ENCODE data around the gene FGF2. TPM values are rescaled to one million over a fixed set of nuclear protein-coding genes. Genes with fewer than 3 reads are reported as not detected.

The FGF2 gene
- polyA plus RNA-seq, 1 of the 3 experiments (the other 2 are of a cell fraction): 11.1 TPM

GRCh38 chr4:122889726-122890125 is 63.1 kb downstream of the FGF2 start:
- CTCF ChIA-PET: interaction anchor here (1.7 kb wide), 1 partner anchor 132 kb away, joined by 5 read pairs; no protein-coding TSS in a partner anchor
- Histone ChIP-seq H3K4me3 (ENCODE audit: low read depth in 2 of 2, low read length in 1 of 2) (no peak overlapping the region), H3K79me2 (ENCODE audit: insufficient read depth) (peaks cover 97% of the 10 kb centered on the region), H3K4me2 (no peak overlapping the region), H3K9me3 (no peaks in the 10 kb centered on the region), H3K36me3 (replicated peaks in 1 of 2; ENCODE audit: control insufficient read depth in 1 of 2, insufficient read depth in 2 of 2, low read length in 1 of 2) (peaks cover 54 to 74% of the 10 kb centered on the region in 2 experiments), H2AFZ (ENCODE audit: low read depth) (no peak overlapping the region), H3K9ac (no peak overlapping the region), H3K27ac (ENCODE audit: low read depth in 2 of 2, low read length in 1 of 2) (peak overlapping the region; percentile 32 to 34; a peak in 3 of 4 replicates), H3K4me1 (ENCODE audit: control insufficient read depth in 1 of 2, insufficient read depth in 2 of 2, low read depth in 1 of 2, low read length in 1 of 2) (no peaks in the 10 kb centered on the region; a peak in 1 of 4 replicates), H3F3A (replicated peaks; ENCODE audit: insufficient read depth) (peaks cover 41% of the 10 kb centered on the region), H4K20me1 (ENCODE audit: insufficient read depth) (no peaks in the 10 kb centered on the region), H3K9me2 (no peaks in the 10 kb centered on the region), H3K27me3 (ENCODE audit: insufficient read depth) (no peaks in the 10 kb centered on the region)
- WGBS (ENCODE audit: low lambda C conversion rate): 58% methylated on average over 1 of the region's 1 CpG
- POLR2A ChIA-PET: no interaction called here
- DNase-seq: no peak
- TF ChIP-seq TCF12 (IDR thresholded peaks at IDR 0.05) (no peak), POLR2AphosphoS5 (IDR thresholded peaks at IDR 0.05; ENCODE audit: low read depth, low read length) (no peak), SIN3A (IDR thresholded peaks at IDR 0.05; ENCODE audit: borderline replicate concordance, low read depth, low read length) (no peak), MEF2A (IDR thresholded peaks at IDR 0.05; ENCODE audit: borderline replicate concordance, low read depth) (no peak), USF1 (IDR thresholded peaks at IDR 0.05; ENCODE audit: borderline replicate concordance, low read depth) (no peak), MXI1 (IDR thresholded peaks at IDR 0.05; ENCODE audit: low read depth, low read length) (no peak), CTCF (IDR thresholded peaks at IDR 0.05) (no peak), USF2 (IDR thresholded peaks at IDR 0.05; ENCODE audit: borderline replicate concordance, low read depth, low read length) (no peak)

DNA sequence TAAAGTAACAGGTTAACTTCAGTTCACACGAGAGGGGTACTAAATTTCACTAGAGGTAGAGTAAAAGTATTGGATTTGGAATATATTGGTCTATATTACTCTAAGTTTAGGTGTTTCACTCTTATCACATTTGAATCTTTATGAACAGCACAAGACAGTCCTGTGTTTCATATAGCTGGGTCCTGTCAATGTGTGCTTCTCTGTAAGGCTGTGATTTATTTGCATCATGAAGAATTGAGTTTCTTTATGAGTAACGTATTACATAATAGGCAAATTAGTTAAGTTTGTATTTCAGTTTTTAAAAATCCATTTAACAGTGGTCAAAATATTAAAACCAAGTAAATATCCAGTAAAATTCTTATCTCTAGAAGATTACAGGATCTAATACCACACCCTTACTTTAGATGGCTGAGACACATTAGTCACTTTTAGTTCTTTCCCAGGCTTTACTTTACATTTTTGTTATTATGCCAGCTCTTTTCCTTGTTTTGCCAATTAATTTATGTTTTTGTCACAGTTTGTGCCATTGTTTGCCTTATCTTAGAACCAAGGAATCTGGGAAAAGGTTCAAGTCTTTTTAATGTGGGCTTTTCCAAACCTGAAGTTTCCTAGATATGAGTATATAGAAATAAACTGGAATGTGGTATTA is 63.6 kb downstream of the FGF2 start:
- WGBS (ENCODE audit: low lambda C conversion rate): 82% methylated on average over 2 of the region's 2 CpGs
- no peak for TF ChIP-seq IRF3 (IDR thresholded peaks at IDR 0.05; ENCODE audit: low read depth, low read length)
- no peak for TF ChIP-seq FOXM1 (IDR thresholded peaks at IDR 0.05; ENCODE audit: low read depth)
- TF ChIP-seq SMC3 (IDR thresholded peaks at IDR 0.05; ENCODE audit: low read depth, low read length): no peak
- no peak for TF ChIP-seq TCF12 (IDR thresholded peaks at IDR 0.05)
- TF ChIP-seq NFIC (IDR thresholded peaks at IDR 0.05; ENCODE audit: borderline replicate concordance): no peak
- TF ChIP-seq MAX (IDR thresholded peaks at IDR 0.05; ENCODE audit: low read depth): no peak
- no peak for TF ChIP-seq USF1 (IDR thresholded peaks at IDR 0.05; ENCODE audit: borderline replicate concordance, low read depth)
- TF ChIP-seq FOXJ3 (CRISPR knock-in tag; IDR thresholded peaks at IDR 0.05): no peak
- no peak for TF ChIP-seq RAD21 (IDR thresholded peaks at IDR 0.05; ENCODE audit: low read length)
- no peak for TF ChIP-seq ELF1 (IDR thresholded peaks at IDR 0.05)
- TF ChIP-seq GABPA (IDR thresholded peaks at IDR 0.05; ENCODE audit: low read depth): no peak
- no peak for TF ChIP-seq FOSL2 (IDR thresholded peaks at IDR 0.05; ENCODE audit: borderline replicate concordance, low read depth)
- no peak for TF ChIP-seq EZH2phosphoT487 (IDR thresholded peaks at IDR 0.05; ENCODE audit: borderline replicate concordance, low read depth)
- TF ChIP-seq TEAD4 (IDR thresholded peaks at IDR 0.05; ENCODE audit: borderline replicate concordance, insufficient read depth): no peak
- TF ChIP-seq RFX5 (IDR thresholded peaks at IDR 0.05; ENCODE audit: low read length): no peak
- TF ChIP-seq YY1 (IDR thresholded peaks at IDR 0.05; ENCODE audit: low read depth): no peak
- no peak for TF ChIP-seq RXRA (IDR thresholded peaks at IDR 0.05; ENCODE audit: borderline replicate concordance, low read depth)

More for the DNA sequence above, 63.6 kb downstream of the FGF2 start:
- peaks cover 52 to 69% of the 10 kb centered on the region in 2 experiments for H3K36me3 ChIP-seq (replicated peaks in 1 of 2; ENCODE audit: control insufficient read depth in 1 of 2, insufficient read depth in 2 of 2, low read length in 1 of 2)
- H3K27me3 ChIP-seq (ENCODE audit: insufficient read depth): no peaks in the 10 kb centered on the region
- peak overlapping the region; percentile 32 to 34 for H3K27ac ChIP-seq (ENCODE audit: low read depth in 2 of 2, low read length in 1 of 2)
- no peak for DNase-seq
- H3K9me3 ChIP-seq: no peaks in the 10 kb centered on the region
- CTCF ChIA-PET: interaction anchor here (1.7 kb wide), 1 partner anchor 133 kb away, joined by 5 read pairs; no protein-coding TSS in a partner anchor
- POLR2A ChIA-PET: no interaction called here
- H3K4me3 ChIP-seq (ENCODE audit: low read depth in 2 of 2, low read length in 1 of 2): no peak overlapping the region
- no peak overlapping the region for H2AFZ ChIP-seq (ENCODE audit: low read depth)
- H3F3A ChIP-seq (replicated peaks; ENCODE audit: insufficient read depth): peaks cover 47% of the 10 kb centered on the region
- no peak overlapping the region for H3K9ac ChIP-seq
- H3K79me2 ChIP-seq (ENCODE audit: insufficient read depth): peaks cover 96% of the 10 kb centered on the region
- no peaks in the 10 kb centered on the region for H3K9me2 ChIP-seq
- H4K20me1 ChIP-seq (ENCODE audit: insufficient read depth): no peaks in the 10 kb centered on the region
- H3K4me2 ChIP-seq: no peak overlapping the region
- H3K4me1 ChIP-seq (ENCODE audit: control insufficient read depth in 1 of 2, insufficient read depth in 2 of 2, low read depth in 1 of 2, low read length in 1 of 2): peaks cover 0 to under 1% of the 10 kb centered on the region in 2 experiments; a peak in 1 of 4 replicates

Measured in SK-N-SH (cell line).